Mesenchymal stem cell (in vitro differentiated cells and primary cell): Measurements from ENCODE around the gene TMEM132E.

Experiments
- DNase-seq: peaks from one replicate; pipeline ENCODE4 v3.0.0-alpha.2; 2013
- H2AFZ ChIP-seq: one replicate; pipeline ENCODE4 v1.6.1; 2013; ENCODE audit warnings: low read depth, mild to moderate bottlenecking, control low read depth, inconsistent platforms, low read length, moderate library complexity
- H2AK5ac ChIP-seq: 2 replicates; pipeline ENCODE4 v1.6.1; 2013; ENCODE audit warnings: low read length, moderate library complexity, mild to moderate bottlenecking, inconsistent platforms; ENCODE audit not compliant: severe bottlenecking
- H2BK120ac ChIP-seq: one replicate; pipeline ENCODE4 v1.6.1; 2013; ENCODE audit warnings: low read depth, mild to moderate bottlenecking, inconsistent platforms, low read length, moderate library complexity
- H2BK12ac ChIP-seq, 2 experiments: one replicate each; pipeline ENCODE4 v1.6.1; 2013; ENCODE audit warnings: inconsistent platforms in 2 of 2, low read length in 2 of 2, mild to moderate bottlenecking in 2 of 2, moderate library complexity in 2 of 2, control low read depth in 1 of 2
- H2BK15ac ChIP-seq: one replicate; pipeline ENCODE4 v1.6.1; 2013; ENCODE audit warnings: mild to moderate bottlenecking, low read depth, inconsistent platforms; ENCODE audit not compliant: poor library complexity, severe bottlenecking
- H2BK5ac ChIP-seq: 2 replicates; pipeline ENCODE4 v1.6.1; 2013; ENCODE audit warnings: low read depth, mild to moderate bottlenecking, low read length, control low read depth, inconsistent platforms; ENCODE audit not compliant: poor library complexity, severe bottlenecking
- H3K14ac ChIP-seq, 2 experiments: one replicate each; pipeline ENCODE4 v1.6.1; 2013; ENCODE audit warnings: inconsistent platforms in 2 of 2, low read length in 2 of 2, control low read depth in 1 of 2, mild to moderate bottlenecking in 1 of 2, moderate library complexity in 1 of 2
- H3K18ac ChIP-seq, 2 experiments: one replicate each; pipeline ENCODE4 v1.6.1; 2013; ENCODE audit warnings: inconsistent platforms in 2 of 2, low read length in 2 of 2, control low read depth in 1 of 2, low read depth in 1 of 2, mild to moderate bottlenecking in 1 of 2
- H3K23ac ChIP-seq, 2 experiments: one replicate each; pipeline ENCODE4 v1.6.1; 2013; ENCODE audit warnings: inconsistent platforms in 2 of 2, low read length in 2 of 2, mild to moderate bottlenecking in 2 of 2, moderate library complexity in 2 of 2, control low read depth in 1 of 2
- H3K27ac ChIP-seq: 2 replicates; pipeline ENCODE4 v1.5.1; 2013; ENCODE audit warnings: mild to moderate bottlenecking, moderate library complexity, low read length, control low read depth, inconsistent platforms; ENCODE audit not compliant: poor library complexity, severe bottlenecking
- H3K27me3 ChIP-seq, 2 experiments: 2 replicates each; pipeline versions ENCODE4 v1.6.1 to v1.7.0; 2013; ENCODE audit warnings: low read length in 2 of 2, mild to moderate bottlenecking in 2 of 2, moderate library complexity in 2 of 2, control low read depth in 1 of 2, inconsistent platforms in 1 of 2; ENCODE audit not compliant: control insufficient read depth in 1 of 2, insufficient read depth in 1 of 2
- H3K36me3 ChIP-seq, 2 experiments: 2 replicates each; pipeline versions ENCODE4 v1.6.1 to v1.7.0; 2013; ENCODE audit warnings: low read length in 2 of 2, control low read depth in 1 of 2, inconsistent platforms in 1 of 2, low read depth in 1 of 2, mild to moderate bottlenecking in 1 of 2; ENCODE audit not compliant: insufficient read depth in 2 of 2, control insufficient read depth in 1 of 2
- H3K4ac ChIP-seq, 2 experiments: one replicate each; pipeline ENCODE4 v1.6.1; 2013; ENCODE audit warnings: inconsistent platforms in 2 of 2, low read length in 2 of 2, mild to moderate bottlenecking in 2 of 2, moderate library complexity in 2 of 2, control low read depth in 1 of 2, low read depth in 1 of 2
- H3K4me1 ChIP-seq: 2 replicates; pipeline ENCODE4 v1.6.1; 2013; ENCODE audit warnings: low read depth, low read length, control low read depth; ENCODE audit not compliant: control insufficient read depth, insufficient read depth
- H3K4me2 ChIP-seq: 2 replicates; pipeline ENCODE4 v1.6.1; 2013; ENCODE audit warnings: low read length, mild to moderate bottlenecking, inconsistent platforms; ENCODE audit not compliant: poor library complexity, severe bottlenecking
- H3K4me3 ChIP-seq, 2 experiments: 2 replicates each; pipeline versions ENCODE4 v1.5.1 to v1.7.0; 2013; ENCODE audit warnings: low read length in 2 of 2, mild to moderate bottlenecking in 2 of 2, control low read depth in 1 of 2, low read depth in 1 of 2; ENCODE audit not compliant: insufficient read depth in 1 of 2
- H3K79me1 ChIP-seq: replicated peaks from 2 replicates; pipeline ENCODE4 v1.6.1; 2013; ENCODE audit warnings: mild to moderate bottlenecking, control low read depth, low read length, inconsistent platforms; ENCODE audit not compliant: poor library complexity, severe bottlenecking
- H3K9ac ChIP-seq: 2 replicates; pipeline ENCODE4 v1.7.0; 2013; ENCODE audit warnings: mild to moderate bottlenecking, low read length, moderate library complexity
- H3K9me3 ChIP-seq: 2 replicates; pipeline ENCODE4 v1.7.0; 2013; ENCODE audit warnings: mild to moderate bottlenecking, low read length; ENCODE audit not compliant: control insufficient read depth
- H4K8ac ChIP-seq: one replicate; pipeline ENCODE4 v1.6.1; 2013; ENCODE audit warnings: inconsistent platforms, mild to moderate bottlenecking, low read length, moderate library complexity
- H4K91ac ChIP-seq: one replicate; pipeline ENCODE4 v1.6.1; 2013; ENCODE audit warnings: mild to moderate bottlenecking, low read length, inconsistent platforms
- WGBS: methylation state at CpG from one replicate; pipeline ENCODE4 v1.1.7; 2013; ENCODE audit warnings: mixed read lengths; 5-methylcytosine and 5-hydroxymethylcytosine counted together

Gene TMEM132E

DNA sequence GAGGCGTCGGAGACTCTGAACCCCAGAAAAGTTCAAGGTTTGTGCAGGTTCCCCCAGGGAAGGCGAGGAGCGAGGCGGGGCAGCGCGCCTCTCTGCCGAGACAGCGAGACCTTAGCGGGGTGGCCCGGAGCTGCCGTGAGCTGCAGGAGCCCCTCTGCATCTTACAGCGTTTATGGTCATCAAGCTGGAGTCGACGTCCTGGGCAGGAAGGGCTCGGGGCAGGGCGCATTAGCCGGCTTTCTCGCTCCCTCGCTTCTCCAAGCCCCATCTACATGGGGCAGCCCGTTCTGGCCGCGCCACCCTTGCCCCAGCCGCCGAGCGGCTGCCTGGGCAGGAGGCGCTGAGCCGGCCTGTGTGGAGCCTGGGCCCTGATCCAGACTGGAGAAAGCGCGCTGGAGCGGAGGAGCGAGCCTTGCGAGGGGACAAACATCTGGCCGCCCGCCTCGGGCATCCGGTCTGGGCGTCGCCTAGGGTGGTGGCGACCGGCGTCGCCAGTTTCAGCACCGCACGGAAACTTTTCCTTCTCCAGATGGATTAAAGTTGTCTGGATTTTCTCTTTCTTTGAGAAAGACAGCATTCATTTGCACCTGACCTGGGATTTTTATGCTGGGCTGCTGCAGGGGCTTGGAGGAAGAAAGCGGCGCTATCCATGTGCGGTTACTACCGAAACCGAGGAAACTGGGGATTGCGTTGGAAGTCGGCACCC is 750 bp downstream of the TMEM132E start:
- DNase-seq: peak; percentile 6
- H3K4me2 ChIP-seq: peak overlapping the region; percentile 85
- no peaks in the 10 kb centered on the region for H3K36me3 ChIP-seq
- no peak overlapping the region for H3K4me3 ChIP-seq
- H3K4ac ChIP-seq: no peak overlapping the region
- no peak overlapping the region for H2AK5ac ChIP-seq
- no peak overlapping the region for H3K9ac ChIP-seq
- H3K27me3 ChIP-seq: peaks cover 88 to 97% of the 10 kb centered on the region in 2 experiments
- H3K14ac ChIP-seq: no peak overlapping the region
- H3K9me3 ChIP-seq: peaks cover 3% of the 10 kb centered on the region
- no peak overlapping the region for H4K8ac ChIP-seq
- H2BK120ac ChIP-seq: no peak overlapping the region
- H2BK15ac ChIP-seq: no peak overlapping the region
- no peak overlapping the region for H2AFZ ChIP-seq
- WGBS: 1% methylated on average over 51 of the region's 52 CpGs
- H3K79me1 ChIP-seq: no peaks in the 10 kb centered on the region
- H3K23ac ChIP-seq: no peak overlapping the region
- peaks cover 27% of the 10 kb centered on the region for H3K4me1 ChIP-seq
- H2BK5ac ChIP-seq: no peak overlapping the region
- H3K18ac ChIP-seq: no peak overlapping the region
- H4K91ac ChIP-seq: no peak overlapping the region
- H3K27ac ChIP-seq: no peak overlapping the region
- no peak overlapping the region for H2BK12ac ChIP-seq

DNA sequence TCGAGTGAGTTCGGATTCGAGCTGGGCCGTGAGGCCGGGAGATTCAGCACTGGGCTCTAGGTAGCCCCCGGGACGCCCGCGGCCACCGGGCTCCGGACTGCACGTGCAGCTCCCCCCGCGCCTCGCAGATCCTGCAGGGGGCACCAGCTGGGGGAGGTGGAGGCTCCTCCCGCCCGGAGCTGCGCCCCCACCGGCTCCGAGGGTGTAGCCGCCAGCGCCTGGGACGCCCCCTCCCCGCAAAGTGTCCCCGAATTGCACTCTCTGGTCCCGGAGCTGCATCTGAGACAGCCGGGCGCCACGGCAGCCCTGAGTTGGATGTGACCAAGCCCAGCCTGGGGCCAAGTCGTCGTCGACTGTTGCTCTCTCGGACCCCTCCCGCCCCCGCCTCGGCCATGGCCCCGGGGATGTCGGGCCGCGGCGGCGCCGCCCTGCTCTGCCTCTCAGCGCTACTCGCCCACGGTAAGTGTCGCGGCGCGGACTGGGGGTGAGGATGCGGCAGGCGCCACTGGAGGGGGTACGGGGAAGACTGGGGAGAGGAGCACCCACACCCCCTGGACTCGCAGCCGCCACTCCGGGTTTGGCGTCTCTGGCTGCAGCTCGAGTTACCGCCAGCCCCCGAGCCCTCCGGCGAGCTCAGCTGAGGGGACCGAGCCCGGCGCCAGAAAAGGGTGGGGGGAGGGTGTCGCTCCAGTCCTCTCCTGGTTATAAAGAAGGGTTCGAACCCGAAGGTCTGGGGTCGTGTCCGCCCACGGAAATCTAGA is 1.5 kb downstream of the TMEM132E start:
- no peak overlapping the region for H3K4ac ChIP-seq
- H3K9me3 ChIP-seq: no peaks in the 10 kb centered on the region
- no peak overlapping the region for H2BK15ac ChIP-seq
- no peak overlapping the region for H2BK5ac ChIP-seq
- no peak overlapping the region for H3K14ac ChIP-seq
- no peak overlapping the region for H3K4me3 ChIP-seq
- no peaks in the 10 kb centered on the region for H3K79me1 ChIP-seq
- no peak overlapping the region for H2AFZ ChIP-seq
- no peak overlapping the region for H3K4me2 ChIP-seq
- H3K18ac ChIP-seq: no peak overlapping the region
- H3K27ac ChIP-seq: no peak overlapping the region
- no peak overlapping the region for H2BK12ac ChIP-seq
- WGBS: 1% methylated on average over 60 of the region's 71 CpGs
- H3K27me3 ChIP-seq: peaks cover 90 to 98% of the 10 kb centered on the region in 2 experiments
- H3K36me3 ChIP-seq: no peaks in the 10 kb centered on the region
- H4K8ac ChIP-seq: no peak overlapping the region
- no peak overlapping the region for H3K9ac ChIP-seq
- H4K91ac ChIP-seq: no peak overlapping the region
- H2AK5ac ChIP-seq: no peak overlapping the region
- no peak for DNase-seq
- peaks cover 27% of the 10 kb centered on the region for H3K4me1 ChIP-seq
- H3K23ac ChIP-seq: no peak overlapping the region
- no peak overlapping the region for H2BK120ac ChIP-seq

DNA sequence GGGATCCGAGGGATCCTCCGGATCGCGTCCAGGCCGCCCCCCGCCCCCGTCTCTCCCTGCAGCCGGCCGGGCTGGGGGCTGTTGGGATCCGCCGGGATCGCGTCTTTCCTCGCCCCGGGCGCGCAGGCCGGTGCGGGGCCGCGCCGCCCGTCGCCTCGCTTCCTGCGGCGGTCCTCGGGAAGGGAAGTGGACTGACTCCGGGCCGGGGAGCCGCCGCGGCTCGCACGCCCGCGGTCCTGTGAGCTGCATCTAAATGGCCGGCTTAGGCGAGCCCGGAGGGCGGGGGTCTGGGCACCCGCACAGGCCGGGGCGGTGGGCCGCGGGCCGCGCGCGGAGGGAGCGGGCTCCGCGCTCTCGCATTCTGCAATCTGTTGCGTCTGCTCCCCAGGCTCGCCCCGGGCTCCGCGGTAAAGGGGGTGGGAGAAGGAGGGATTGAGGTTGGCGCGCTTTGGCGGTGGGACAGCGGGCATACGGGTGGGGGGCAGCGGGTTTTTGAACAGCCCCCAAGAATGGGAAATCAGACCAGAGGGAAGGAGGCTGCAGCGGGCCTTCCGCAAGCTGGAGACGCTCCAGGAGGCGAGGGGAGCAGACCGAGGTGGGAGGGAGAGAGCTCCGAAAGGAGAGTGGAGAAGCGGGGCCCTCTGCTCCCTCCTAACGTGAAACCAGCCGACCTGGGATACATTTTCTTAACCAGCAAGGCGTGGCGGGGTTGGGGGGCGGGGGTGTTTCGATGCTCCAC is 2.2 kb downstream of the TMEM132E start:
- Histone ChIP-seq H3K9me3 (no peaks in the 10 kb centered on the region), H2BK5ac (no peak overlapping the region), H3K4ac (no peak overlapping the region), H3K27ac (no peak overlapping the region), H3K4me1 (peaks cover 27% of the 10 kb centered on the region), H3K79me1 (no peaks in the 10 kb centered on the region), H2BK12ac (no peak overlapping the region), H2AFZ (no peak overlapping the region), H3K4me2 (no peak overlapping the region), H3K18ac (no peak overlapping the region), H3K14ac (no peak overlapping the region), H4K91ac (no peak overlapping the region), H3K9ac (no peak overlapping the region), H2AK5ac (no peak overlapping the region), H2BK120ac (no peak overlapping the region), H4K8ac (no peak overlapping the region), H3K36me3 (no peaks in the 10 kb centered on the region), H2BK15ac (no peak overlapping the region), H3K27me3 (peaks cover 92 to 97% of the 10 kb centered on the region in 2 experiments), H3K23ac (no peak overlapping the region), H3K4me3 (no peak overlapping the region)
- 2% methylated on average over 73 of the region's 78 CpGs for WGBS
- no peak for DNase-seq
